NCI-H345 (cell line): ENCODE data around the gene NARS2.
A peak's percentile ranks its signal among the peaks of the same experiment; 100 is the strongest.

Experiments used
- DNase-seq: peaks from one replicate; lab custom pipeline; 2025; lab: John Stamatoyannopoulos, UW

Gene NARS2

DNA sequence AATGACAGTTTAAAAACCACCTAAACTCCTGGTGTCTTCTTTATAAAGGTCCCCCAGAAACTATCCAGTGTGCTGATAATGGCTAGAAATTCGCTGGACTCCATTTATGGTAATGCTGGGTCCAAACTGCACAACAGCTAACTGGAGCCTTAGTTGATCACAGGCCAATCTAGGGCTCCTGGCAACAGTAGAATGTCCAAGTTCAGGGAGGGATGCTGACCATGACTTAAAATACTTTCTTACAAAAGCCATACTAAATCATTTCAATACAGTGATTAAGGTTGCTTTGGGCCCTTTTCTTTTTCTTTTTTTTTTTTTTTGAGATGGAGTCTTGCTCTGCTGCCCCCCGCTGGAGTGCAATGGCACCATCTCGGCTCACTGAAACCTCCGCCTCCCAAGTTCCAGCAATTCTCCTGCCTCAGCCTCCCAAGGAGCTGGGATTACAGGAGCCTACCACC lies 142.6 kb downstream of the NARS2 start:
- peak; percentile 3 for DNase-seq

DNA sequence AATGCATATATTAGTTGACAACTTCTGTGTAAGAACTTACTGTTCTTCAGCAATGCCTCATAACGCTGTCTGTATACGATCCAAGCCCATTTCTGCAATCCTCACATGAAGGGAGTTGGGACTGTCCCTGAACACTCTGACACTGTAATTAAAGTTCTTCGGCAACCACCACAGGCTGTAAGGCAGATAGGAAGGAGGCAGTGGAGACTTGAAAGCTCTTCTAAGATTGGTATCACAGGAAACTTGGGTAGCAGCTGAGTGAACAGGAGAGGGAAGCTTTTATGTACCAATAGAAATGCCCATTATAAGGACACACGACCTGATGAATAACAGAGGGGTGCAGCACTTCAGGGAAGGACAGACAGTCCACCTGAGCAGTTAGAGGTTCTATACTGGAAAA lies 145.0 kb downstream of the NARS2 start:
- DNase-seq: no peak

DNA sequence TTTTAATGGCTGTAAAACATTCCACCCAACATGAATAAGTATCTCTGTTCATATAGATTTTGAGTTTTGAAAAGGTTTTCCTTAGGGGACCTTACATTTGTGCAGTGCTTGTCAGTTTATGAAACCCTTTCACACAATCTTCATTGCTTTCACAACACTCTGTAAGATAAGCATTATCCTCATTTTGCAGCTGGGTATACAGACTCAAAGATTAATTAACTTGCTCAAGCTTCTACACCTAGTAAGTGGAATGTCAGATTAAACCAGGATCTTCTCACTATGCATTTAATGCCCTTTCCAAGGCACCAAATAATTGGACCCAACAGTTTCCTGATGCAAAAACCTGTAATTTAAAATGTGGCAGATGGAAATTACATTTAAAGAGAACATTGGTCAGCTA lies 145.5 kb downstream of the NARS2 start:
- no peak for DNase-seq

DNA sequence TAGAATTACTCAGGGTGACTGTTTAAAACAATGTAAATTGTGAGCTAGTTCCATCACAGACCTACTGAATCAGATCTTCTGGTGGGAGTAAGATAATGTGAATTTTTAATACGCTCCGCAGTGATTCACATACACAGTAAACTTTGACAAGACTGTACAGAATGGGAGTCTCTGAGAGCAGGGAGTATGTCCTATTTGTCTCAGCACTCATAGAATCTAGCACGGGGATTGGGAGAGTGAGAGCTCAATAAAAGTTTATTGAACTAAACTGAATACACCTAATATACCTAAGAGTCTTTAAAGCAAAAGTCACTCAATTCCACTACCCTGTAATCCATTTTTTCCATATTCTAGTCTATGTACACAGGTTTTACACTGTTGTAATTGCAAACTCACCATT lies 145.9 kb downstream of the NARS2 start:
- no peak for DNase-seq

DNA sequence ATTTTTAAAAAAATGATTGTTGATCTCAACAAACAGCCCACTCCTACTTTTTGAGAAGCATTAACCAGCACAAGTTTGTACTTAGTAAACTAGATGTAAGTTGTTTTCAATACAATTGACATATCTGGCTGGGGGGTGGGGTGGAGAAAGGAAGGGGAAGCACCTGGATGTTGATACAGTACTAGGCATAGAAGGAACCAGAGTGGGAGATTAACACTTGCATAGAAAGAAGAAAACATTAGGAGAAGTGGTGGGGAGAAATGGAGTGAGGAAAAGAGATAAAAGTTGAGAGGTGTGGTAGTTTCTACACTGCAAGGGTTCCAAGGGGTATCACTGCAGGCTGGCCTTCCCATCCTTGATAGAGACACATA lies 146.4 kb downstream of the NARS2 start:
- no peak for DNase-seq

DNA sequence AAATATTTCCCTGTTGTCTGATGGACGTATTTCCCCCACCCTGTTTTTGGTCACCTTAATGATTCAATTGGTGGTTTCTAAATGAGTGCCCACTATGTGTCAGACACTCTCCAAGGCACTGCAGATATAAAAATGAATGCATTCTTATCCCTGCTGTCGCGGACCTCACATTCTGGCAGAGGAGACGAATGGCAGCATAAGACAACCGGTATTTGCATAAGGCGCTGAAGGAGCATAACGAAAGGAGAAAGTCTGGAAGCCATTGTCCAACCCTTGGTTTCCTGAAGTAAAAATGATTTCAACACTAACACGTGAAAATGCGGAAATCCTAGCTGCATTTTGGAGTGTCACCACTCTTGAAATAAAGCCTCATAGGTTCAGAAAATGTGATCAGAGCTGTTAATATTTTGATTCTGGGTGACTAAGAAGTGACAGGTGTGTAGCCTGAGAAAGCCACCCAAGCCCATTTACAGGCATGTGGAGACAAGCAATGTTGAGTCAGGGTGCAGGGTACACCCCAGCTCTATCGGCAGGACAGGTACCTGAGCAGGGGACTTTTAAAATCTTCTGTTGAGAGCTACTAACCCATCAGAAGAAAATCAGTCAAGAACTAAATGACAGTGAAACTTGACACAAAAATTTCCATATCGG lies 146.9 kb downstream of the NARS2 start:
- DNase-seq: no peak

DNA sequence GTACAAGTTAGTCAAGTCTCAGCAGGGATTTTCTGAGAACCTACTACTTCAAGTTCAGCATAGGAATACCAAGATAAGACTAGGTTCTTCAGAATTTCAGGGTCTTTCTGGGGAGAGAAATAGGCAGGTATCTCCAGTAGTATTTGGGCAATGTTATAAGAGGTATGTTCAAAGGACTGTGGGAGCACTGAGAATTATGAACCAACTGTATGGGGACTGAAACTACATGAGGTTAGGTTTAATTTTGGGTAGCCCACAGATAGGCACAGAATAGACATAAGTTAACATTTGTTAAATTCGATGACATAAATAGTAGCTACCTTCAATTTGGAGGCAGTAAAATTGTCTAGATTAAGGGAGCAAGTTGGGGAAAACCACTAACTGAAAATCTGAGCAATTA lies 147.8 kb downstream of the NARS2 start:
- DNase-seq: no peak

DNA sequence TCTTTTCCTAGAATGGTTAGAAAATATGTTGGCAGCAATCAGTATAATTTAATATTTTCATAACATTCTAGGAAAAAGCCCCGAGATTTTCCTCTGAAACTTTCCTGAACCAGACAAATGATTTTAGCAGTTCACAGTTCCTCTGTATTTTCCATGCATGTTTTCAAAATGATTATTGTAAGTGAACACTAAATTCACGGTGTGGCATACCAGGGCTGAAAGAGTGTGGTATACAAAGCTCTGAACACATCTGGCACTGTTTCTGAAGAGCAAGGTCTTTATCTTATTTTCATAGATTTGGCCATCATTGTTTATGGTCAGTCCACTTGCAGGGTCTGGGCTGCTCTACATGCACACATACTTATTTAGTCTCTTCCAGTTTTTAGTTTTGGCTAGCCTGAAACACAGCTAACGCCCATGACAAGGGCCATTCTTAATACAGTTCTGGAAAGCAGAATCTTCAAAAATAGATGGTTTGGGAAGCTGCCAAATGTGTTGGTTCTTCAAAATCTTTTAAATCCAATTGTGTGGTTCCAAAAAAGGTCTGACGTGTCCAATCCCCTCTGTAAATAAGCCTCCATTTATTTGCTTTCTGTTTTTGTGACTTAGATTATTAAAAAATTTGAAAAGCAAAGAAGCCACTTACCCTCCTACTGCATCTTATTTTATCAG lies 149.1 kb downstream of the NARS2 start:
- no peak for DNase-seq

DNA sequence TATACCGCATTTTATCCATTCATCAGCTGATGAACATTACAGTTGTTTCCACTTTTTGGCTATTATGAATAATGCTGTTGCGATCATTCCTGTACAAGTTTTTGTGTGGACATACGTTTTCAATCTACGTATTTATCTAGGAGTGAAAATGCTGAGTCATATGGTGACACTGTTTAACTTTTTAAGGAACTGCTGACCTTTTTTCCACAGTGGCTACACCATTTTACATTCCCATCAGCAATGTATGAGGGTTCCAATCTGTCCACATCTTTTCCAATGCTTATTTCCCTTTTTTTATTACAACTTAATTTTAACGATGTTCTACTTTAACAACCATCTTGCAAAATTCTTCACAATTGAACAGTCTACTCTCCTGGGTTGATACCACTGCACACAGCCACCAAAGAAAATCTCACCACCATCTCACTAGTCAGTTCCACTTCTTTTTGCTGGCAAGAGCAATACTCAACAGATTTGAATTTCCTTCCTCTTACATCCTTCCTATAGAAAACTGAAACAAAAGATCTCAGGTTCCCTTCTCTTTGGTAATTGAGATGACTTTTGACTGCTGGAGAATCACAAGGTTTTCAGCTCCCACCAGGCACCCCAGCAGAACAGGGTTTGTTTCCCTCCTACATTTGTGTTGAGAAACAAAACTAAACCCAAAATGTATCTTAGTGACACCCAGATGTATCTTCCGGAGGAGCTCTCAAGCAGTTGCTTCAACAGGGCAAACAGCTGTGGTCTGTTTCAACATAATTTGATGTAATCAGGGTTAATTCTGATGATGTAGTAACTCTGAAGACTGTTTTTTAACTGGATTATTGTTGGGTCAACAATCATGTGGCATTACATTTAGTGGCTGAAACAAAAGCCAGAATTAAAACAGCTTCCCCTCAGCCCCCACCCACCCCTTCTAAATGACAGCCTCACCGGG lies 150.1 kb downstream of the NARS2 start:
- no peak for DNase-seq

DNA sequence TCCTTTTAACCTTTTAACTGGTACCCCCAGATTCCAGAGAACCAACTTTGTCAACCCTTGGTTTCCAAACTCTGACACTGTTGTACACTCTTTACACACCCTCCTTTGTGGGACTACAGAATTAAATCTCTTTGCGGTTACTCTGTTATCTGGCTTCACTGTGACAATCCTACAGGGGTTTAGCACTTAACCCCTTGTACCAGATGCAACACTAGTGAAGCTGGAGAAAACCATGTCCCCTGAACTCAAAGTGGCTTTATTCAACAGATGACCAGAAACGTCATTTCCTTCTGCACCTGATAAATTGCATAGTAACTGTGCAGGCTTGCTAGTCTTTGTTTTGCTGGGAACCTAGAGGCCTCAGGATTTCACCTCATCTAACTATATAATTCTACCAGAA lies 151.4 kb downstream of the NARS2 start:
- no peak for DNase-seq

DNA sequence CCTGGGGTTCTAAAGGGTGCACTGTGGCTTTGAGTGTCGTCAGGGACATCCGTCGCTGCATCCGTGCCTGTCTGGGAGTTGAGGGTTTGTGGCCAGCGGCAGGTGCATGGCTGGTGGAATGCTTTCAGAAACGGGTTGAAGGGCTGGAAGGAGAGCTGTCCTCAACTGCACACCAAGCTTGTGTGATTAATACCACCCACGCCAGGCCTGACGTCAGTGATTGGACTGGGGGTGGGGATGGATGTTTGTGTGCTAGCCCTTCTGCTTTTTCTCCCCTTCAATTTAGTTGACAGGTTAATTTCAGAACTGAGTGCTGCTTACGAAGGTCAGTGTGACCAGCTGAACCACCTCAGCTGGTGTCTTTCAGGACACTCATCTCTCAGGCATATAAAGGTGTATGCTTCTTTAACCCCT lies 153.9 kb downstream of the NARS2 start:
- DNase-seq: no peak

DNA sequence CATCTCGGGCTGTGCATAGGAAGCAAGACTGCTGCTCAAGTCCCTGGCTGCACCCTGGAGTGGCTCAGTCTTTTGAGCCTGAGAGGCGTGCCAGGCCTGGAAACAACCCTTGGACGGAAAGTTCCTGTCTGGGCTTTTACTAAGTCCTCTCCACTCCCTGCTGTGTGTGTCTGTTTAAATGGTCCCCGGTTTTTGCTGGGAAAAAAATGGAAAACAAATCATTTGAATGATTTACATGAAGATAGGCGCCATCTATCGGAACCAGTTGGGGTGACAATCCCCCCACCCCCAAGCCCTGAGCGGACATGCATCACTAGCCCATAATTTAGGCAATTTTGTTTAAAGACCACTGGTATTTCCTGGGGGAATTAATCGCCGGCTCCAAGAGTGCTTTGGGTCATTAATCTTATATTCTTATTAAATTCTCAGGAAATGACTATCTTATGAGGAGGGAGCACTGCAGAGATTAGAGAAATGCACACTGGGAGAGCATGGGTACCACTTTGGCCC lies 154.4 kb downstream of the NARS2 start:
- peak; percentile 53 for DNase-seq

DNA sequence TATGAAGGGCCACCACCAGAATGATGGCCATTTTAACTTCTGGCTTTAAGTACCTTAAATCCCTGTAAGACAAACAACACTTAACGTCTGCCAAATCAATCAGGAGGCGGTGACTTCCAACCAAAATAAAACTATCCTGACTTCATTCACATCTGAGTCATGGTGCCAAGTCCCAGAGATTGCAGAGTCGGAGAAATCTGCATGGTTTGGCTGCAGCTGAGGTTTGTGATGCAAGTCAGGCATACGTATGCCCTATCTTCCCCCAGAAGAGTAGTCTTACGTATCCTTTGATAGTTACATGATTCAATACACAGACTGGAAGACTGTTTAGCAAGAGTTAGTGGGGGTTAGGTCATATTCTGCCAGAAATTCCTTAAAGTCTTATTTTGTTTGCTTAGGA lies 155.3 kb downstream of the NARS2 start:
- DNase-seq: peak; percentile 7

DNA sequence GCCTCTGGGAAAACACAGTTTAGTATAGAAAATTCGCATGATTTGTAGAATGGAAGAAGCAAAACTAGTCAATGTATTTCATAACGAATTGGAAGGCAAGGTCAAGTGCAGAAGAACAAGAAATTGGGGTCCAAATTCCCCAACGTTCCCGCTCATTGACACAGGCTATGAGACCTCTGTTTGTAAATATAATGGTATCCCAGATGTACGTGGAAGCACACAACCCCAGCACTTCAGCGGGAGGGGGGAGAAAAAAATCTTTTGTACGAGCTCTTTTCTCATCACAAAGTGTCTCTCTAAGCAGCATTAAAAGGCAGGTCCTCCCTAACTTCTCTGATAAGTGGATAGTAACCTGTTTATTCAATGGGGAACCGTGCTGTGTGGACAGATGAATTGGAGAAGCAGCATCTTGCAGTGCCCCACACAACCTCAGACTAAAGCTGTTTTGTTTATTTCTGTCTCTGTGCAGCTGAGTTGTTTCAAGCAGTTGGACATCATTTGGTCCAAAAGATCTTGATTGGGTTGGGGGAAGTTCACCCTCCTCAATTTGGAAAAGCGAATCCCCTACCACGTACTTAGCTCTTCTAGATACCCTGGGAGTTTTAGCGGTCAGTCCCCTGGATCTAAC lies 156.0 kb downstream of the NARS2 start:
- DNase-seq: peak; percentile 11

DNA sequence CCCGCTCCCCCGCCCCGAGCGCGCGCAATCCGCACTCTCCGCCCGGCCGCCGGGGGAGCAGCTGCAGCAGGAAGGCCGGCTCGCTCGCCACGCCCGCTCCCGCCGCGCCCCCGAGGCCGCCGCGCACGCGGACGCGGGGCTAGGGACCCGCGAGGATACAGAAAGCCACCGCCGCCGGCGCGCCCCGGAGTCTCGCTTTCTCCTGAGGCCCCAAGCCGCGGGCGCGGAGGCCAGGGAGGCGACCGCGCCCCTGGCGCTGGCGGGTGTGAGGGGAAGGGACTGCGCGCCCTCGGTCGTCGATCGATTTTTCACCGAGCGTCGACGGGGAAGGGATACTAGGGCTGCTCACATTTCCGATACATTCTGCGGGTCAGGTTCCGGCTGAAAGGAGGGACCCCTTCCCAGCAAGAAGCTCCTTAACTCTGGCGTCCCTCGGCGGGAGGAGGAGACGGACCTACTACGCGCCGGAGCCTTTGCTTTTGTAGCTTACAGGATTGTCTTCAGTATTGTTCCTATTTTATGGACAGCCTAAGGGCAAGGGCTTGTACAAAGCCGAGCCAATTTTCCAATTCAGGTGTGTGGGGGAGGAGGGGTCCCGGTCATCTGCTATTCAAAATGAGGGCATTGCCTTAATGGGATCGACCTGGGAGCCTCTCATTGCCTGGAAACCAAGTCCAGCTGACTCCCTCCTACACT lies 156.6 kb downstream of the NARS2 start:
- peak; percentile 93 for DNase-seq

DNA sequence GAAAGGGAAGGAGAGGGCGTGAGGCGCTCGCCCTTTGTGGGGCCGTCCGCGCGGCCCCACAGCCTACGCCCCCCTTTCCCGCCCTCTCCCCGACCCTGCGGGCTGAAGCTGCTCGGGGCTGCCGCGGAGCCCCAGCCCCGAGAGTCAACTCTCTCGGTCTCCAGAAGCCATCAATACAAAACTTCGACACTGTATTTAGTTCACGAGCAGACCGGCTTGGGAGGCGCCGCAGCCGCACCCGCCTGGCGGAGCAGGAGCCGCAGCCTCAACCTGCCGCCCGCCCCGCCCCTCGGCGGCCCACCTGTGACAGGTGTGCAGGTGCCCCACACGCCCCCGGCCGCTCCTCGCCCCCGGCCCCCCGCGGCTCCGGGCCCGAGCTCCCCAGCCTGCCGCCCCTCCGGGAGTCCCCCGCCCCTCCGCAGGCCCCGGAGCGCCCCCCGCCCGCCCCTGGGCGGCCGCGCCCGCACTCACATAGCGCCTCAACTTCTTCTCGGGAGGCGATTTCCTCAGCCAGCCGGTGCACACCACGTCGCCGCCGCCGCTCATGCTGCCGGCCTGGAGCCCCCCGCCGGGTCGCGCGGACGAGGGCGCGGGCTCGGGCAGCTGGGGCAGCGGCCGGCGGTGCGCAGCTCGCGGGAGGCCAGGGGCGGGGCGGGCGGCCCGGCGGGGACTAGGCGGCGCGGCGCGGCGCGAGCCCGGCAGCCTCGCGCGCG lies 157.3 kb downstream of the NARS2 start, which contains the start of gene GAB2:
TSS of gene GAB2 (minus strand) at position 646 of the 713 bp plus-strand sequence. CDS start at position 546, 100 bp downstream.
- peak; percentile 70 for DNase-seq

DNA sequence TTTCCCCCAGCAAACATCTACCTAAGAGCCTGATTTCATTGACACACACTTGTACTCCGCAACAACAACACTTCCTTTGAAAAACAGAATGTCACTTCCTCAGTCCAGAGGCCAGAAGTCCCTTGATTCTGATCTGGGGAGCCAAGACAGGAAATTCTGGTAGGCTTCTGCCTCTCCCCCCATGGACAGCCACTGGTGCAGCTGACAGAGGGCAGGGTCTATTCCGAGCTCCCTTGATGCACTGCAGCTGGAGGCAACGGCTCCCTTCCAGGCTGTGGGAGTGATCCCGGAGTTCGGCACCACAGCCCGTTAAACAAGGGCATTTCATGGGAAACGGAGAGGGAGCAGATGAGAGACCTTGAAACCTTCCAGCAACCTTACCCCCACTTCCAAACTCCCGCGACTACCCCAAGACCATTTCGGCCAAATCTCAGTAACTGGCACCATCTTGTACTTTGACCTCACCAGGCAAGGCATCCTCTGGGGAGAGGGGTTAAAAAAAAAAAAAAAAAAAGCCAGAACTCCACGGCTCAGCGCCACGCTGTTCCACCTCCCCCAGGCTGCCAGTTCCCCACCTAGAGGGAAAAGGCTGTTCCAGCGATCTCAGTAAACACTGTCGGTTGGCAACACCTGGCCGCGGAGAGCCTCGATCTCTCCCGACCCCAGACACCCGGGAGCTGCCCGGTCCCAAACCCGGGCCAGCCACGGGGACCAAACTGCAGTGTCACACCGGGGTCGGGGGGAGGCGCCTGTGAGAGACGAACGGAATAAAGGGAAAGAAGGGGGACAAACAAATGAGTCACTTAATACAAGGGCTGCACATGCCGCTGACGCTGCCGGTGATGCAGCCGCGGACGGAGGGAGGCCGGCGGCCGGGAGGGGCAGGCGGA lies 158.1 kb downstream of the NARS2 start:
- peak; percentile 83 for DNase-seq

DNA sequence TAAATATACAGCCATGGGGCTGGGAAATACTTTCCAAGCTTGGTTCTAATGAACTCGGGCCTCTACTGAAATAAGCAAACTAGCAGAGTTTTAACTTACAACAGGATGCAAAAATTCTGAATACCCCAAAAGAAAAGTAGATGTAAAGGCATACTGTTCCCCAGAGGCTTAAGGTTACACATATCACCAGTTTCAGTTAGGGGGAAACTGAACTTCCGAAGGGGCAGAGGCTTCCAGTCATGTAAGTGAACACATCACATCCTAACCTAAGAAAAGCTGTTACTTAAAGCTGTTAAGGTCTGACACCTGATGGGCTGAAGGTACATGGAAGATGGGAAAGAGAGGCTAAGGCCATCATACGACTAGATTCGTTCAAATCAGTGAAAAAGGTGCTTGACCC lies 159.3 kb downstream of the NARS2 start:
- no peak for DNase-seq

DNA sequence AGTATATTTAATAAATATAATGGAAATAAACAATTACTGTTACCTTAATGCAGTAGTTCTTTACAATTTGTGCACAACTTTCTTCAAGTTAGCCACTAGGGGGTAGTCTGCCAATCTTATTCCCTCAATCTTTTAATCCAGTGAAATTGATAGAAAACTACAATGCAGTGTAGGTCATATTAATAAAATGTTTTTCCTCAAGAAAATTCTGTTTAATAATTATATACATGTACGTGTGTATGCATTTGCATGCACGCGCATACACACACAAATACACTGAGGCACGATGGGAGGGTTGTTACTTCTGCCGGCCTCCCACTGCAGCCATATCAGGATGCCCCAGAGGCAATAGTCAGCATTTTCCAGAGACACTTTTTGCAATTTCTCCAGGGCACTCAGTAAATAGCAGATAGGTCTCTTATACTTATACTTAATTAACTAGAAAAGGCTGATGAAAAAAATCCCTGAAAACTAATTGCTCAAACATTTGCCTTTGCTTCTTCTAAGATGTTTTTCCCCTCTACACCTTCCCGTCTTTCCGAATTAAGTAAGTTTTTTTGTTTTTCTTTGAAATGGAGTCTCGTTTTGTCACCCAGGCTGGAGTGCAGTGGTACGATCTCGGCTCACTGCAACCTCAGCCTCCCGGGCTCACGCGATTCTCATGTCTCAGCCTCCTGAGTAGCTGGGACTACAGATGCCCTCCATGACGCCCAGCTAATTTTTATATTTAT lies 160.2 kb downstream of the NARS2 start:
- DNase-seq: peak; percentile 8
